Activated CD4-positive, alpha-beta T cell treated with anti-CD3 and anti-CD28 coated beads for 1 hour (primary cell): ENCODE measurements around the gene GBP4.
A peak's percentile ranks its signal among the peaks of the same experiment; 100 is the strongest.
"Not testable (repeated sequence)": the region's sequence is repeated elsewhere in the genome, so short reads cannot be mapped to it uniquely, and the experiment has no call there.

ENCODE experiments used
- DNase-seq: peaks from one replicate; pipeline ENCODE4 v3.0.0-alpha.2; 2020

The GBP4 gene, protein sequence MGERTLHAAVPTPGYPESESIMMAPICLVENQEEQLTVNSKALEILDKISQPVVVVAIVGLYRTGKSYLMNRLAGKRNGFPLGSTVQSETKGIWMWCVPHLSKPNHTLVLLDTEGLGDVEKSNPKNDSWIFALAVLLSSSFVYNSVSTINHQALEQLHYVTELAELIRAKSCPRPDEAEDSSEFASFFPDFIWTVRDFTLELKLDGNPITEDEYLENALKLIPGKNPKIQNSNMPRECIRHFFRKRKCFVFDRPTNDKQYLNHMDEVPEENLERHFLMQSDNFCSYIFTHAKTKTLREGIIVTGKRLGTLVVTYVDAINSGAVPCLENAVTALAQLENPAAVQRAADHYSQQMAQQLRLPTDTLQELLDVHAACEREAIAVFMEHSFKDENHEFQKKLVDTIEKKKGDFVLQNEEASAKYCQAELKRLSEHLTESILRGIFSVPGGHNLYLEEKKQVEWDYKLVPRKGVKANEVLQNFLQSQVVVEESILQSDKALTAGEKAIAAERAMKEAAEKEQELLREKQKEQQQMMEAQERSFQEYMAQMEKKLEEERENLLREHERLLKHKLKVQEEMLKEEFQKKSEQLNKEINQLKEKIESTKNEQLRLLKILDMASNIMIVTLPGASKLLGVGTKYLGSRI

DNA sequence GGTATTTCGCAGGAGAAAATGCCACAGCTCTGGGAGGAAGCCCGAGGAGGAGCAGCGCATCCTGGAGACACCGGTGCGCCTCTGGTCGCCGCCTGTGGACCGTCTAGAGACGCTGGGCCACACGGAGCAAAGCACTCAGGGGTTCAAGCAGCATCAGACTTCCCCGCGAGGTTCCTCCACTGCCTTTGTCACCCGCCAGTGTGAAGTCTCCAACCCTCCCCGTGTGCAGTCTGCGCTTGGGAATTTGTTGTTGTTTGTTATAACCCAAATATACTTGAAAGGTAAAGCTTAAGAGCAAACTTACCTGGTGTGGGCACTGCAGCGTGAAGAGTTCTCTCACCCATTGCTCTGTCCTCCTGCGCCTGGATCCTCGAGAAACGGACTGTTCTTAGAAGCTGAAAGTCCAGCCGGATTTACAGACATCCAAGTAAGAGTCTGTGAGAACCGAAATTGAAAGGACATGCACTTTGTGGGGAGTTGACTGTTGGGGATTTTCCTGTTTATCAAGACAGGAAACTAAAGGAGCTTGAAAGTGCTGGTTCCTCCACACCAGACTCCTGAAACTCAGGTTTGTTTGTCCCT lies at the start of gene GBP4:
GBP4 (minus strand) TSS at position 452 of the 582 bp plus-strand sequence; CDS start at position 344, 108 bp downstream.
- peak; percentile 27 for DNase-seq

DNA sequence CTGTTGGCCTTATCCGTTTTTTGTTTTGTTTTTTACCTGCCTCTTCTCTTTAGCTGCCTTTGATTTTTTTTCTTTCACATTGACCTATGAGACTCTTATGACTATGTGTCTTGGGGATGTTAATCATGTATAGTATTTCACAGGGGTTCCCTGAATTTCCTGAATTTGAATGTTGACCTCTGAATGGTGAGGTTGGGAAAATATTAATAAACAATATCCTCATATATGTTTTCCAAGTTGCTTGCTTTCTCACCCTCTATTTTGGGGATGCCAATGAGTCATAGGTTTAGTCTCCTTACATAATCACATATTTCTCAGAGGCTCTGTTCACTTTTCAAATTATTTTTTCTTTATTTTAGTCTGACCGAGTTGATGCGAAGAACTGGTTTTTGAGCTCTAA lies 44.3 kb upstream of the GBP4 start:
- no peak for DNase-seq

- DNase-seq: no peak
Measured at GRCh38 chr1:89221341-89221740, 22.6 kb upstream of the GBP4 start.

- DNase-seq: not testable (repeated sequence)
Measured at GRCh38 chr1:89219851-89220250, 21.1 kb upstream of the GBP4 start.

- not testable (repeated sequence) for DNase-seq
Measured at GRCh38 chr1:89218941-89219340, 20.2 kb upstream of the GBP4 start.

DNA sequence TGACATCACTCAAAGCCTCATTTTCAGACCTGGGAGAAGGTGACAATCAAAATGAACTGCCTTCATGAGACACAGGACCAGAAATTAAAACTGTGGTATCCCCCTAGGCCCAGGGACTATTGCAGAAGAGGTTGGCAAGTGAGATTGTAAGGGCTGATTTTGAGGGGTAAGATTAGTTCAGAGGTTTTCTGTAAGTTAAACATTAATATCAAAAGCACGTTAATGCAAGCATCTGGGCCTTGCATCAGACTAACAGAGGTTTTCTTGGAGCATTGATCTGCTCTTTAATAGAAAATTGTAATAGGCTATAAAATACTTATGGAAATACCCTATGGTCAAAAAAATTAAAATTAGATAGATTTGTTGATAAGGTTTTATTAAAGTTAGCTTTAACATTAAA lies 14.6 kb upstream of the GBP4 start:
- DNase-seq: no peak

GRCh38 chr1:89211035-89211634 lies 12.4 kb upstream of the GBP4 start:
- no peak for DNase-seq

GRCh38 chr1:89206373-89206772 lies 7.6 kb upstream of the GBP4 start:
- no peak for DNase-seq

GRCh38 chr1:89203166-89203565 lies 4.4 kb upstream of the GBP4 start:
- DNase-seq: no peak

GRCh38 chr1:89201106-89201794 lies 2.5 kb upstream of the GBP4 start:
- DNase-seq: no peak

- no peak for DNase-seq
Measured at GRCh38 chr1:89200663-89201062, 1.9 kb upstream of the GBP4 start.

DNA sequence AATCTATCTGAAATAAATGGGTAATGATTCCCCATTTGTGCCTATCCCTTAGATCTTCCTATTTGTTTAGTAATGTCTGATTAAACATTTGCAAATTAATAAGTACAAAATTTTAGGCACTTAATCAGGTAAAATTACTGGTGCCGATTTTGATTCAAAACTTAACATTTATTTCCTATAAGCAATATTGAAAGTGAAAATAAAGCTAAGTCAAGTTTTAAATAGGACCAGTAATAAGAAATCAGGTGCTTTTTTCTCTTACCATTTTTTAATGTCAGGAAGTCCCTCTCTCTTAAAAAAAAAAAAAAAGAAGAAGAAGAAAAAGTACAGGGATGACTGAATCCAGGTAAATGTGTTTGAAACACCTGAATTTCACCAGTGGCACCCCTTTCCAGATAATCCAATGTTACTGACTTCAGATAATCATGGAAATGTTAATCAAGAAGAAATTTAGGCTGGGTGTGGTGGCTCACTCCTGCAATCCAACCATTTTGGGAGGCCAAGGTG lies 836 bp upstream of the GBP4 start:
- no peak for DNase-seq

DNA sequence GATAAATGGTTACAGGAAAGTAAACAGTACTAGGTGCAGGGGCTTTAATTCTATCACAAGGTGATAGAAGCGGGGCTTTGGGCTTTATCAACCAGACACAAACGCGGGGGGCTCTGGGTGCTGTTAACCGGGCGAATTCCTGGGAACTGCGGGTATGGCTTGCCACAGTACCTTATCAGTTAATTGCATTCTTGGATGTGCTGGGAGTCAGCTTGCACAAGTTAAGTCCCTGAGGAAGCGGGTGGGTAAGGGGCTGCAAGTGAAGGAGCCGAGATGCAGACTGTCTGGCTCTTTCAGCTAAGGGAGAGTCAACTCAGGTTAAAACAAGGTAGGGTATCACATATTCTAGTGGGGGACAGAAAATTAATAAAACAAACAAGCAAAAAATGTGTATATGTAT lies 661 bp downstream of the GBP4 start:
- DNase-seq: no peak

DNA sequence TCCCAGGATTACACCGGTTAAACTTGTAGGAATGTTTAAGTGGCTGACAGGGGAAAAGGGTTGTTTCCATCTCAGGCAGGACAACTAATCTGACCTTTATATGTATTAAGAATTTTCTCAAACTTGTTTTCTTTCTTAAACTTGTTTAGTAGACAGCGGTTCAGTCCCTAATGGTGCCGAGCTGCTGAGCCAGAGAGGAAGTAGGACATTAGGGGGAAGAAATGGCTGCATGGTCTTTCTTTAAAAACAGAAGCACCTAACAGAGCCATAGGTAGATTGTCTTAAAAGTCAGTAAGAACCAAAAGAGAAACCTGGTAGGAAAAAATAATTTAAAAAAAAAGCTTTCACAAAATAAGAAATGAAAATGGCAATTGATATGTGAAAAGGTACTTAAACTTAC lies 3.3 kb downstream of the GBP4 start:
- DNase-seq: no peak

- no peak for DNase-seq
Measured at GRCh38 chr1:89191314-89191713, 7.4 kb downstream of the GBP4 start.

- no peak for DNase-seq
Measured at GRCh38 chr1:89190017-89190416, 8.7 kb downstream of the GBP4 start.

DNA sequence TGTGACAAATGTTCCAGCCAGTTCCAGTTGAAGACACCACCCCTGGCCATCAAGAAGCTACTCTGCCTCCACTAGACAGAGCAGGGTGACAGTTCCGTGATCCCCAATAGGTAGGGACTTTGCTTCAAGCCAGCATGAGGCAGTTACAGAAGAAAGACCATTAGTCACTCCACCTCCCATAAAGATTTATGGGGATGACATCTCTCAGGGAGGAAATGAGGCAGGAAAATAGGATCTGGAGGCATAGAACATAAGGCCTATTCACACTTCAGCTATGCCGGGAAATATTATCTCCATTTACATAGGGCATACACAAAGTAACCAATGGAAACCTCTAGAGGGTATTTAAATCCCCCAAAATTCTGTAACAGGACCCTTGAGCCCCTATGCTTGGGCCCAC lies 19.4 kb downstream of the GBP4 start:
- no peak for DNase-seq

- no peak for DNase-seq
Measured at GRCh38 chr1:89176971-89177370, 21.8 kb downstream of the GBP4 start.

DNA sequence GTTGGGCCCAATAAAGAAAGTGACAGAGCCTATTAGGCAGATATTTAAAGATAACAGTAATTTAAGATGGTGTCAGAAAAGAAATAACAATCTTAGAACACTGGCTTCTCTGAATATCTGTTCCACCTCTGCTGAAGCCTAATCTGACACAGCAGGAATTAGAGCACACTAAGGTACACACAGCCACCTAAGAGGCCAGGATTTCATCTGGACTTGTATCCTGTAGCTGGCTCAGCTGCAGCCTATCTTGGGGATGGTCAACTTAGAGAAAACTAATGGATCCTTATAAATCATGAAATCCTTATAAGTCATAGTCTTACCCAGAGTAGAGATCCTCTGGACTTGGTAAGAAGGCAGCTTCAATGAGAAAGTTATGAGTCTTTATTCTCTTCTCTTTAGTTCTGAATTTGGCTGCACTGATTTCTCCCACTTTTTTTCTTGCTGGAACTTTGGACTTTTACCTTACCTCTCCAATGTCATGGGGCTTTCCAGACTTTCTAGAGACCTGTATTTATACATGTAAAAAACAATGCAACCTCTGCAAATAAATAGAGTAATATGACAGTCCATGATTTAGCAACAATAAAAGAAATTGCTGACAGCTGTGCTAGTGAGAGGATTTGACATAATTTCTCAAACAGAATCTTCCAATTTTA lies 23.0 kb downstream of the GBP4 start, which contains the start of gene GBP7:
GBP7 (minus strand) TSS at position 403 of the 656 bp plus-strand sequence. CDS start 4,068 bp downstream, outside the sequence.
- no peak for DNase-seq

- DNase-seq: no peak
Measured at GRCh38 chr1:89174491-89174890, 24.3 kb downstream of the GBP4 start.

GRCh38 chr1:89172468-89173143 lies 26.1 kb downstream of the GBP4 start:
- no peak for DNase-seq

GRCh38 chr1:89171067-89171438 lies 27.7 kb downstream of the GBP4 start:
- DNase-seq: no peak
